Activated naive CD8-positive, alpha-beta T cell treated with anti-CD3 and anti-CD28 coated beads, Interleukin-2, amount 50 U/mL, for 24 hours (primary cell): Measurements from ENCODE around the gene FAM210B.
"Not testable (repeated sequence)": the region's sequence is repeated elsewhere in the genome, so short reads cannot be mapped to it uniquely, and the experiment has no call there.

ENCODE experiments used
- ATAC-seq: fragments of 150-1000 bp; cut with Tn5 transposase; one replicate; pipeline ENCODE4 v1.10.0; 2021
- DNase-seq: peaks from one replicate; pipeline ENCODE4 v3.0.0; 2021
- H3K27ac Mint-ChIP-seq: one replicate; pipeline ENCODE4 v1.8.0; 2021; ENCODE audit warnings: mild to moderate bottlenecking, mixed read lengths
- H3K27me3 Mint-ChIP-seq: one replicate; pipeline ENCODE4 v1.8.0; 2021; ENCODE audit warnings: mixed read lengths
- H3K36me3 Mint-ChIP-seq: one replicate; pipeline ENCODE4 v1.8.0; 2021; ENCODE audit warnings: low read depth, mixed read lengths
- H3K4me1 Mint-ChIP-seq: one replicate; pipeline ENCODE4 v1.8.0; 2021; ENCODE audit warnings: mixed read lengths
- H3K4me3 Mint-ChIP-seq: one replicate; pipeline ENCODE4 v1.8.0; 2021; ENCODE audit warnings: mild to moderate bottlenecking, moderate library complexity, mixed read lengths
- H3K9me3 Mint-ChIP-seq: one replicate; pipeline ENCODE4 v1.8.0; 2021; ENCODE audit warnings: mixed read lengths

The FAM210B gene

DNA sequence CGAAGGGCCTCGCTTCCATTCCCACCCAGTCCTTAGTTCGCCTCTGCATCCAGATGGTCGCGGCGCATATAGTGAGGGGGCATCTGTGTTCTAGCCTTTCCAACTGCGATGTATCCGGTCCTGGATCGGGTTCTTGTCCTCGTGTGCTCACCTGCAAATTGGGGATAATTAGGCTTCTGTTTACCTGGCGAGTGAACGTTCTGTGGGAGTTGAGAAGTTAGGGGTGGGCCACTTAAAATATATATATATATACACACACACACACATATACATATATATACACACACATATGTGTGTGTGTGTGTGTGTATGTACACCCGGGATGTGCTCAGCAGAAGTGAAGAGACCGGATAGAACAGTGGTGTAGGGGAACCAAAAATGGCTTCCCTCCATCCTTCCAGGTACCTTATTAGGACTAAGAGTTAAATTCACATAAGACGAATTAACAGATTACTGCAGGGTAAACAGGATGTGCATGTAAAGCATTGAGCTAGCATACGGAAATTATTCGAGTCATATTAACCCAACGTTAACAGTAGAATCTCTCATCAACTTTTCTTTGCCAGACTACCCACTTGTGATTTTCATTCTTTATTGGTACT, 34.2 kb downstream of the FAM210B start:
- Mint-ChIP-seq H3K27ac (no peak overlapping the region), H3K4me3 (no peak overlapping the region), H3K4me1 (peaks cover 33% of the 10 kb centered on the region), H3K9me3 (no peaks in the 10 kb centered on the region), H3K27me3 (no peaks in the 10 kb centered on the region), H3K36me3 (peaks cover 61% of the 10 kb centered on the region)
- ATAC-seq (no peak), DNase-seq (no peak)

DNA sequence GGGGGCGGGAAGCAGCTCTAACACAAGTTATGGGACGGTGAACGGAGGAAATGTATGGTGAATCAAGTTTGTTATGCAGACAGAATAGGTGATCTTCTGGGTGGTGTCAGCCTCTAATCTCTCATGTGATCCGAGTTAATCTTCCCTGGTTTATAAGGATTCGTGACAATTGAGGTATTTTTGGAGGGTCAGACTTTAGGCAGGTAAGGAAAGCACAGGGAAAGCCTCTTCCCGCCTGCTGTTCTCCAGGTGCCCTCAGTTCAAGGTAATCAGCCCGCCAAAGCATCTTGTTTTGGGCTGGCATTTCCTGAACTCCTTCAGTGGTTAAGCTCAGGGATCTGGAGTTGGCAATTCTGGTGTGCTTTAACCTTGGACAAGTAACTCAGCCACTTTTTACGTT, 34.9 kb downstream of the FAM210B start:
- Mint-ChIP-seq H3K4me1 (peaks cover 33% of the 10 kb centered on the region), H3K36me3 (peaks cover 56% of the 10 kb centered on the region), H3K9me3 (no peaks in the 10 kb centered on the region), H3K4me3 (no peak overlapping the region), H3K27ac (no peak overlapping the region), H3K27me3 (no peaks in the 10 kb centered on the region)
- ATAC-seq (no peak), DNase-seq (no peak)

DNA sequence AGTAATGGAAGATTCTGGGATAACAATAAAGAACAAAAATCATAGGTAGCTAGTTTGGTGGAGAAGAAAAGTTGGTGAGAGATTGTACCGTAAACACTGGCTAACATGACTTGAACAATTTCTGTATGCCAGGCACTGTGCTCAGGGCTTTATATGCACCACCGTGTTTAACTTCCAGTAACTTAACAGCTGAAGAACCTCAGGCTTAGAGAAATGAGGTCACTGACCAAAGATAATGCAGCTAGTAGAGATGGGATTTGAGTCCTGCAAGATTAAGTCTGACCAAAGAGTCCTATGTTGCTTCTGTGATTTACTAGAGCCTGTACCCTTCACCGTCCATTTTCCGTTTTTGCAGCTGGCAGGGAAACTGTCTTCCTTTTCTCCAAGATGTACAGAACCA, 36.4 kb downstream of the FAM210B start:
- no peak for ATAC-seq
- peaks cover 54% of the 10 kb centered on the region for H3K36me3 Mint-ChIP-seq
- peaks cover 31% of the 10 kb centered on the region for H3K4me1 Mint-ChIP-seq
- no peak overlapping the region for H3K4me3 Mint-ChIP-seq
- H3K27me3 Mint-ChIP-seq, result no peaks in the 10 kb centered on the region
- DNase-seq, result no peak
- peak overlapping the region; percentile 1 for H3K27ac Mint-ChIP-seq
- H3K9me3 Mint-ChIP-seq, result no peaks in the 10 kb centered on the region

DNA sequence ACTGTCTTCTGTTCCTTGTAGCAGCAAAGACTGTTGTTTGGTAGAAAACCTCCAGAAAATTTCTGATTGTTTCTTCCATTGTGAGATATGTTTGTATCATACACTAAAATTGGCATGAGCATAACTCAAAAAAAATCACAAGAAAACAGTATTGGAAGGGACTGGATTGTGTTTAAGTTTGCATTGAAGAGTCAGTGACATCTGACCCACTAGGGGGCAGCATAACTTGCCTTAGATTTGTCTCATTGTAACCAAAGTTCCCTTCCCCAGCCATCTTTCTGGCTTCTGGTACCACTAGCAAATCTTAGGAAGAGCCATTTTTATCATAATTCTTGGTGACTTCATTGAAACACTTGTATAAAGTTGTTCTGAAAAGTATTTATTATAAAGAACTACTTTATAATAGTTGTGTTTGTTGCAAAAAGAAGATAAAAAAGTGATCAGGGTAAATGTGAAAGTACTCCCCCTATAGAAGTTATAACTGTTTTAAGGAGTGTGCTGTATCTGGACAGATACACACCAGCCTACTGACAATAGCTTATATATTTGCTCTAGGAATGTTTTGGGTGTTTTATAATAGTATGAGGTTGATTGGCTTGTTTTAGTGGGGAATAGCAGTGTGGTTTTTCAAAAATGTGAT, 41.3 kb downstream of the FAM210B start:
- Mint-ChIP-seq H3K4me3 (no peak overlapping the region), H3K27ac (peak overlapping the region; percentile 42), H3K4me1 (peaks cover 17% of the 10 kb centered on the region), H3K9me3 (no peaks in the 10 kb centered on the region), H3K36me3 (peaks cover 69% of the 10 kb centered on the region), H3K27me3 (no peaks in the 10 kb centered on the region)
- DNase-seq, result peak; percentile 64
- peak; percentile 57 for ATAC-seq

DNA sequence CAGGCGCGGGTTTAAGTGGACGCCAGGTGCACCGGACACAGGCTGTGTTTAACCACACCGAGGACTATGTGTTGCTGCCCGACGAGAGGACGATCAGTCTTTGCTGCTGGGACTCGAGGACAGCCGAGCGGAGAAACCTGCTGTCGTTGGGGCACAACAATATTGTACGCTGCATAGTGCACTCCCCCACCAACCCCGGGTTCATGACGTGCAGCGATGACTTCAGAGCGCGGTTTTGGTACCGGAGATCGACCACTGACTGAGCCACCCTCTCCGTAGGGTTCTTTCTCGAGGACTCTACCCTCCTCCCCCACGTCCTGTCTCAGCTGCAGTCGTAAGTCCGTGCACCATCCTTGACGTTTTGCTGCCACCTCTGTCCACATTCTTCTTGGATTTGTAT, 44.7 kb downstream of the FAM210B start:
- no peak for DNase-seq
- Mint-ChIP-seq H3K4me3 (no peak overlapping the region), H3K27me3 (no peaks in the 10 kb centered on the region), H3K9me3 (no peaks in the 10 kb centered on the region), H3K36me3 (peaks cover 70% of the 10 kb centered on the region), H3K4me1 (peaks cover 19% of the 10 kb centered on the region), H3K27ac (peak overlapping the region; percentile 39)
- no peak for ATAC-seq

DNA sequence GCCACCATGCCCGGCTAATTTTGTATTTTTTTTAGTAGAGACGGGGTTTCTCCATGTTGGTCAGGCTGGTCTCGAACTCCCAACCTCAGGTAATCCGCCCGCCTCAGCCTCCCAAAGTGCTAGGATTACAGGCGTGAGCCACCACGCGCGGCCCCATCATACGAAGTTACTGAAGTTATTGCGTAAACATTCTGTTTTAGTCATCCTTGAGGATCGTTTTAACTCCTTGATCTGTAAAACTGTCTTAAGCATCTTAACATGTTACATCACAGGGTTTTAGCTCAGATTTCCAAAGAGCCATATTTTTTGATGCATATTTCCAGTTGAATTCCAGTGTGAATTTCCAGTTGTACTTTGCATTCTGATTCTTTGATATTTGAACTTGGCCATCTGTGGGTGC, 46.6 kb downstream of the FAM210B start:
- peaks cover 58% of the 10 kb centered on the region for H3K36me3 Mint-ChIP-seq
- DNase-seq, ATAC-seq, H3K4me3 Mint-ChIP-seq, H3K27me3 Mint-ChIP-seq, H3K9me3 Mint-ChIP-seq: not testable (repeated sequence)
- peak overlapping the region; percentile 22 for H3K27ac Mint-ChIP-seq
- H3K4me1 Mint-ChIP-seq, result peaks cover 19% of the 10 kb centered on the region

DNA sequence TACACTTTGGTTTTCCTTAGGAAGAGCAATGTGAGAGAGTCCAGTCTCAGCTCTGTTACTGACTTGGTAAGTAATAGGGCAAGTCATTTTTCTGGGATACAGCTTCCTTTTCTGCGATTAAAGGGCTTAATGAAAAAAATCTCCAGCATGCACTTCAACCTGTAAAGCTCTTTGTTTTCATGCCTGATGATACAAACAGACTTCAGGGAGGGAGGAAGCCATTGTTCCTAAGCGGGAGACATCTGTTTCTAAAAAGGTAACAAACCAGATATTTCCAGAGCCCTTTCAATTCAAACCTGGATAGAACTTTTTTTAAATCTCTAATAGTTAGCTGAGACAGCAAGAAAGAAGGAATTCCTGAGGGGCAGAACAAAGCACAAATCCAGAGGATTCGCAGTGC, 48.1 kb downstream of the FAM210B start:
- no peak overlapping the region for H3K27ac Mint-ChIP-seq

DNA sequence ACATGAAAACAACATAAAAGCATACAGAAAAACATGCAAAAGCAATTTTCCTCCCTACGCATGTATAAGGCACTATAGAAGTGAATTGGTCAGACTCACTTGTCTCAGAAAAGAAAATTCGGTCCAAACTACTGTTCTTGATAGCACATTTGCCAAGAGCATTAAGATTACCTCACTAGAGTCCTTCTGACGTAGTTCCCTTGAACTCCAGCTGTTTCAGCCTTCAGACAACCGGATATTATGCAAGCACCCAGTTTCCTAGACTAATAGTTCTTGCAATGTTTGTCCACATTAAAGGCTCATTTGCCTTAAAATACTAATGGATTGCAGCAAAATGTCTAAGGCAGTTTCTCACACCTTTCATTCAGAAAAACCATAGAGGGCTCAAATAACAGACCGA, 50.7 kb downstream of the FAM210B start:
- Mint-ChIP-seq H3K27ac (no peak overlapping the region), H3K27me3 (no peaks in the 10 kb centered on the region), H3K4me1 (peaks cover 49% of the 10 kb centered on the region), H3K36me3 (peaks cover 53% of the 10 kb centered on the region), H3K9me3 (no peaks in the 10 kb centered on the region), H3K4me3 (no peak overlapping the region)
- DNase-seq (no peak), ATAC-seq (no peak)

More for the DNA sequence above, 48.1 kb downstream of the FAM210B start:
- no peak for ATAC-seq
- H3K27me3 Mint-ChIP-seq, result no peaks in the 10 kb centered on the region
- peaks cover 53% of the 10 kb centered on the region for H3K36me3 Mint-ChIP-seq
- no peak overlapping the region for H3K4me3 Mint-ChIP-seq
- DNase-seq, result no peak
- peaks cover 26% of the 10 kb centered on the region for H3K4me1 Mint-ChIP-seq
- no peaks in the 10 kb centered on the region for H3K9me3 Mint-ChIP-seq

DNA sequence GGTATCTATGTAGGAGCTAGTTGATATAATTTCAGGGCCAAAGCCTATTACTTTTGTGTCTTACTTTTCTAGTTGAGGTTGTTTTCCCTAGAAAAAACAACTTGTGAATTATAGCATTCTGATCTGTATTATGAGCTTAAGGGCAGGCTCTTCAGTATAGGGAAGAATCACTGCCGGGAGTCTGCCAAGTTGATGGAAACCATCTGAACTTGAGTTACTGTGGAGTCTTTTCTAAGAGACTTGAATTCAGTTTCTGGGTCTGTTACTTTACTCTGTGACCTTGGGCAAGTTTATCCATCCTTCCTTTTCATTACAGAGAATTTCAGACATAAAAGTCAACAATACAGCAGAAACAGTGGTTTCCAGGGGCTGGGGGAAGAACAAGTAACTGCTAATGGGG, 51.2 kb downstream of the FAM210B start:
- Mint-ChIP-seq H3K36me3 (peaks cover 50% of the 10 kb centered on the region), H3K9me3 (no peaks in the 10 kb centered on the region), H3K4me3 (no peak overlapping the region), H3K27me3 (no peaks in the 10 kb centered on the region), H3K4me1 (peaks cover 52% of the 10 kb centered on the region), H3K27ac (no peak overlapping the region)
- no peak for ATAC-seq
- DNase-seq, result no peak

DNA sequence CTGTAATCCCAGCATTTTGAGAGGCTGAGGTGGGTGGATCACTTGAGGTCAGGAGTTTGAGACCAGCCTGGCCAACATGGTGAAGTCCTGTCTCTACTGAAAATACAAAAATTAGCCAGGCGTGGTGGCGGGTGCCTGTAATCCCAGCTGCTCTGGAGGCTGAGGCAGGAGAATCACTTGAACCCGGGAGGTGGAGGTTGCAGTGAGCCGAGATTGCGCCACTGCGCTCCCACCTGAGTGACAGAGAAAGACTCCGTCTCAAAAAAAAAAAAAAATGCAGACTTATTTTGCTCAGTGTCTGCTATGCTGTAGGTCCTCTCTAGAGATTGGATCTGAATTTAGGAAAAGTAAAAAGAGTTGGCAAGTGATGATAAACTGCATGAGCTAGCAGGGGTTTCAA, 52.5 kb downstream of the FAM210B start:
- not testable (repeated sequence) for DNase-seq, ATAC-seq, H3K27me3 Mint-ChIP-seq, H3K9me3 Mint-ChIP-seq
- H3K4me1 Mint-ChIP-seq, result peaks cover 58% of the 10 kb centered on the region
- H3K36me3 Mint-ChIP-seq, result peaks cover 40% of the 10 kb centered on the region
- peak overlapping the region; percentile 91 for H3K27ac Mint-ChIP-seq
- peak overlapping the region; percentile 79 for H3K4me3 Mint-ChIP-seq

DNA sequence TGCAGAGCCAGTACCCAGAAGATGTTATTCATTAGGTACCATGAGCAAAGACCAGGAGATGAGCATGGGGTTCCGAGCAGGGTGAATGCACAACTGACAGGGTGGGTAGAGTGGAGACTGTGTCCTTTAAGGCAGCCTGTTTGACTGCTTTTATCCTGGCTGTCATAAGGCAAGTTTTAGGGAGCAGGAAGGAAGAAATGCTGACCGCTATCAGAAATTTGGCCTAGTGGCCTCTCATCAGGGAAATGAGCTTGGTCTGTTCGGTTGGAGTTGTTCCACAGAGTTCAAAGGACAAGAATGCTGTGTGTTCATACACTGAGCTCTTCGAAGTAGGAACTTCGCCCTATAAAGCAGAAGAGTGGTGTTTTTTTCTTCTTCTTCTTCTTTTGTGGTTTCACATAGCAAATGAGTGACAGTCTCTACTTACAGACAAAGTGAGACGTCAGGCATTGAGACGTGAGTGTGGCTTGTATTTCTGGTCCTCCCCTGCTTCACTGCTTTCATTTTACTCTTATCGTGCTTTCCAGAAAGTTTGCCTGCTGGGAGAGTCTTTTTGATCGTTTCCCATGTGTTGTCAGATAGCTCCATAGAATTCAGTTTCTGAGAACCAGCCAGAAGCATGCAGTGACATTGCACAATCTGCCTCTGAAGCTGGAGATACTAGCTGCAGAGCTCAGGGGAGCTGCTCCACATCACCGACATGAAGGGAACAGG, 53.1 kb downstream of the FAM210B start, which contains the start of gene CASS4:
TSS of gene CASS4 (plus strand) at position 502 of the 714 bp plus-strand sequence. CDS start at position 701, 199 bp downstream.
- no peaks in the 10 kb centered on the region for H3K27me3 Mint-ChIP-seq
- ATAC-seq, result peak; percentile 53
- H3K36me3 Mint-ChIP-seq, result peaks cover 36% of the 10 kb centered on the region
- no peak for DNase-seq
- H3K9me3 Mint-ChIP-seq, result no peaks in the 10 kb centered on the region
- peak within 1 kb of the TSS; percentile 79 for H3K4me3 Mint-ChIP-seq
- peak within 1 kb of the TSS; percentile 91 for H3K27ac Mint-ChIP-seq
- peaks cover 65% of the 10 kb centered on the region for H3K4me1 Mint-ChIP-seq

DNA sequence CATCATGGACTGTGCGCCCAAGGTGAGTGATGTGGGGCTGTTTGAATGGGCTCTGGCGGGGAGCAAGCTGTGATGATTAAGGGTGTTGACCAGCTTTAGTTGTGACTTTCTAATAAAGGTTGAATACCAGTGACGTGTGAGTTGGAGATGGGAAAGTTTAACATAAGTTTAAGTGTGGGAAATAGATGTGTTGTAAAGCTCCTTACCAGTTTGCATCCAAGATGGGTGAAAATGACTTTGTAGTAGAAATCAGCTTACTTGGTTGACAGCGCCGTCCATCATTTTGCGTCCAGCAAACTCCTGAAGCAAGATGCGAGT, 53.7 kb downstream of the FAM210B start:
- no peak for DNase-seq
- ATAC-seq, result no peak
- Mint-ChIP-seq H3K9me3 (no peaks in the 10 kb centered on the region), H3K27ac (peak overlapping the region; percentile 91), H3K36me3 (peaks cover 31% of the 10 kb centered on the region), H3K27me3 (no peaks in the 10 kb centered on the region), H3K4me1 (peaks cover 70% of the 10 kb centered on the region), H3K4me3 (peak overlapping the region; percentile 79)

DNA sequence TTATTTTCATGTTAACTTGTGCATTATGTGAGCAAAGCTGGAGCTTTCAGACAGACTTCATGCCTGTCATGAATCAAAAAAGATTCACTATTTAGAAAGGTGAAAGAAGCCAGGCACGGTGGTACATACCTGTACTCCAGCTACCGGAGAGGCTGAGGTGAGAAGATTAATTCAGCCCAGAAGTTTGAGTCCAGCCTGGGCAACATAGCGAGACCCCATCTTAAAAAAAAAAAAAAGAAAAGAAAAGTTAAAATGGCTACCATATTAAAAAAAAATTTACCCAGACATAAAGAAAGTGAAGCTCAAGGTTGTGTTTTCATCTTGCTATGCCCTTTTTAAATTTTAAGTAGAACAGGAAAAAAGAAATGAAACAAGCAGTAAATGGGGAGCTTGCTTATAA, 54.2 kb downstream of the FAM210B start:
- no peaks in the 10 kb centered on the region for H3K9me3 Mint-ChIP-seq
- peak overlapping the region; percentile 91 for H3K27ac Mint-ChIP-seq
- no peaks in the 10 kb centered on the region for H3K27me3 Mint-ChIP-seq
- DNase-seq (no peak), ATAC-seq (no peak)
- peak overlapping the region; percentile 79 for H3K4me3 Mint-ChIP-seq
- H3K36me3 Mint-ChIP-seq, result peaks cover 27% of the 10 kb centered on the region
- H3K4me1 Mint-ChIP-seq, result peaks cover 75% of the 10 kb centered on the region

DNA sequence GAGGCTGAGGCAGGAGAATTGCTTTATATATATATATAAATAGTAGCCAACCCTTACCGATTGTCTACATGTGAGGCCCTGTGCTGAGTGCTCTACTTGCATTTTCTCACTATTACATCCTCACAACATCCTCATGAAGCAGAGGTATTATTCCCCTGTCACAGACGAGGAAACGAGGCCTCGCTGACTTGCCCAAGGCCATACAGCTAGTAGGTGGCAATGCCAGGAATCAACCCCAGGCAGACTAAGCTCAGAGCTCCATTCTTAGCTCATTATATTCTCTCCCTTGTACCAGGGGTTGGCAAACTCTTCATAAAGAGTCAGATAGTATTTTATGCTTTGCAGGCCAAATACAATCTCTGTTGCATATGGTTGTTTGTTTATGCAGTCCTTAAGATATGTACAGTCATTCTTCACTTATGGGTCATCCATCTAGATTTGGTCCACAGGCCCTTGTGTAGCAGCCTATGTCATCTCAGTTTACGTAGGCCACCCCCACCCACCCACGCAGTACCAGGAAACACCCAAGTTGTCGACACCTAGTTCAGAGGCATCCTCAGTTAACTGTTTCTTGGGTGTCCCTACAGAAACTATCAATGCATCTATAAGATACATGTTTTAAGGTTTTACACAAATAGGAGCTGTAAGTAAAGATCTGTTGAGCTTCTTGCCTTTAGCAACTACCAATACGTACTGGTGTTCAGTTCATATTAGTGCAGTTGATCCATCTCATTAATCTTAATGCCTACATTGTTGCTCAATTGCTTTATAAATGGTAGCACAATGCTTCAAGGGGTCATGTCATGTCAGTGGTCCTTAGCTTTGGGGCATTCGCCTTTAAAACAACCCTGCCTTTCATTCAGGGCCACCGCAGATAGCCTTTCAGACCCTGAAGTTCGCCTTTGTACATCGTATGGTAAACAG, 56.3 kb downstream of the FAM210B start:
- H3K4me3 Mint-ChIP-seq, result peak overlapping the region; percentile 44
- DNase-seq, result peak; percentile 66
- H3K27me3 Mint-ChIP-seq, result no peaks in the 10 kb centered on the region
- H3K4me1 Mint-ChIP-seq, result peaks cover 91% of the 10 kb centered on the region
- ATAC-seq, result peak; percentile 62
- peak overlapping the region; percentile 78 for H3K27ac Mint-ChIP-seq
- peaks cover 28% of the 10 kb centered on the region for H3K36me3 Mint-ChIP-seq
- no peaks in the 10 kb centered on the region for H3K9me3 Mint-ChIP-seq
